Neural progenitor cell (in vitro differentiated cells): ENCODE data around the gene SUMO3. TPM values are rescaled to one million over a fixed set of nuclear protein-coding genes. Genes with fewer than 3 reads are reported as not detected.

Experiments used
- DNase-seq: peaks from one replicate; pipeline ENCODE4 v3.0.0-alpha.2; 2016; ENCODE audit warnings: low spot score
- H2AFZ ChIP-seq: fragments of 200-600 bp; sonication (generic); replicated peaks from 2 replicates; pipeline ENCODE4 v1.6.1; 2016; ENCODE audit warnings: antibody characterized with exemption
- H3F3A ChIP-seq: fragments of 200-600 bp; sonication (generic); 2 replicates; pipeline ENCODE4 v1.6.1; 2016; ENCODE audit warnings: antibody characterized with exemption, low read depth
- H3K27ac ChIP-seq: fragments of 200-600 bp; sonication (generic); 2 replicates; pipeline ENCODE4 v1.5.1; 2016; ENCODE audit warnings: mild to moderate bottlenecking
- H3K27me3 ChIP-seq: fragments of 200-600 bp; sonication (generic); 2 replicates; pipeline ENCODE4 v1.6.1; 2016; ENCODE audit warnings: mild to moderate bottlenecking, moderate library complexity
- H3K36me3 ChIP-seq: fragments of 200-600 bp; sonication (generic); 2 replicates; pipeline ENCODE4 v1.5.1; 2016
- H3K4me1 ChIP-seq: fragments of 200-600 bp; sonication (generic); 2 replicates; pipeline ENCODE4 v1.6.1; 2016; ENCODE audit warnings: mixed run types
- H3K4me2 ChIP-seq: fragments of 200-600 bp; sonication (generic); 2 replicates; pipeline ENCODE4 v1.6.1; 2016
- H3K4me3 ChIP-seq: fragments of 200-600 bp; sonication (generic); 2 replicates; pipeline ENCODE4 v1.5.1; 2016
- H3K79me2 ChIP-seq: fragments of 200-600 bp; sonication (generic); 2 replicates; pipeline ENCODE4 v1.6.1; 2016; ENCODE audit warnings: low read depth
- H3K9ac ChIP-seq: fragments of 200-600 bp; sonication (generic); 2 replicates; pipeline ENCODE4 v1.6.1; 2016
- H3K9me3 ChIP-seq: fragments of 200-600 bp; sonication (generic); 2 replicates; pipeline ENCODE4 v1.5.1; 2016; ENCODE audit warnings: low read depth
- H4K20me1 ChIP-seq: fragments of 200-600 bp; sonication (generic); 2 replicates; pipeline ENCODE4 v1.6.1; 2016; ENCODE audit warnings: low read depth
- H3K27ac Mint-ChIP-seq: 3 replicates; pipeline ENCODE4 v1.8.0; 2021; ENCODE audit warnings: mixed read lengths
- H3K27me3 Mint-ChIP-seq: 2 replicates; pipeline ENCODE4 v1.8.0; 2022; ENCODE audit warnings: low read depth, mild to moderate bottlenecking, inconsistent platforms, moderate library complexity, mixed read lengths; ENCODE audit not compliant: insufficient read depth
- H3K36me3 Mint-ChIP-seq: 3 replicates; pipeline ENCODE4 v1.8.0; 2021; ENCODE audit warnings: mixed read lengths
- H3K4me1 Mint-ChIP-seq: 3 replicates; pipeline ENCODE4 v1.8.0; 2021; ENCODE audit warnings: mixed read lengths
- H3K4me3 Mint-ChIP-seq: 3 replicates; pipeline ENCODE4 v1.8.0; 2021; ENCODE audit warnings: mild to moderate bottlenecking, moderate library complexity, mixed read lengths
- H3K9me3 Mint-ChIP-seq: 3 replicates; pipeline ENCODE4 v1.8.0; 2020; ENCODE audit warnings: mixed read lengths
- CTCF ChIP-seq: fragments of 200-600 bp; sonication (generic); IDR thresholded peaks from 2 replicates; pipeline ENCODE4 v1.5.1; 2017; ENCODE audit warnings: antibody characterized with exemption, mild to moderate bottlenecking
- EZH2 ChIP-seq: fragments of 200-600 bp; sonication (generic); IDR thresholded peaks from 2 replicates; pipeline ENCODE4 v1.6.1; 2017; ENCODE audit warnings: antibody characterized with exemption, mild to moderate bottlenecking, moderate library complexity
- EZH2phosphoT487 ChIP-seq: fragments of 200-600 bp; sonication (generic); IDR thresholded peaks from 2 replicates; pipeline ENCODE4 v1.6.1; 2017; ENCODE audit warnings: antibody characterized with exemption
- total RNA-seq: library from RNA; depleted of rRNA; stranded (reverse); fragments of >200 nt; gene quantifications from 2 replicates; pipeline ENCODE4 v1.2.3, GENCODE V29; 2015; ENCODE audit warnings: low replicate concordance

SUMO3 gene
- total RNA-seq, 1 donor from 2014 or later = 135 TPM

DNA sequence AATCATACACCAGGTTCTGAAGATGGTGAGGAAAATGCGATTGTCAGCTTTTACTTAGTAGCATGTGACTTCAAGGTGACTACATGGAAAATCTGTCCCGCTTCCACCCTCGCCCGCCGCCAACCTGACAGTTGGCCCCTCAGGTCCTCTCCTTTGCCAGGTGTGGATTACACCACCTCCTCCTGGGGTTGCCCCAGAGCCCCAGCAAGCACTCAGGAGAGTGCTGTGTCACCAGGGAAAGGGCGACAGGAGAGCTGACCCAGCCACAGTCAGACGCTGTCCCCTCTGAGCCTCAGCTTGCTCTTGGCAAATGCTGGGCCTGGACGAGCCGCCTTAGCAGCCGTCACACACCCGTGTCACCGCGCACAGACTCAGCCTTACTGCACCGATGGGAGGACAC lies 37.7 kb upstream of the SUMO3 start:
- no peaks in the 10 kb centered on the region for H3K27me3 Mint-ChIP-seq
- Histone ChIP-seq H3K27ac (no peak overlapping the region), H3K4me1 (no peaks in the 10 kb centered on the region), H3K9me3 (no peaks in the 10 kb centered on the region), H3K79me2 (peaks cover 50% of the 10 kb centered on the region), H3K4me3 (no peak overlapping the region), H4K20me1 (peaks cover 72% of the 10 kb centered on the region), H3K36me3 (no peaks in the 10 kb centered on the region), H2AFZ (no peak overlapping the region), H3K4me2 (no peak overlapping the region), H3F3A (no peaks in the 10 kb centered on the region), H3K27me3 (no peaks in the 10 kb centered on the region), H3K9ac (no peak overlapping the region)
- no peak for DNase-seq
- peaks cover 31% of the 10 kb centered on the region for H3K36me3 Mint-ChIP-seq
- no peak overlapping the region for H3K4me3 Mint-ChIP-seq
- TF ChIP-seq EZH2phosphoT487 (no peak), EZH2 (no peak), CTCF (no peak)
- H3K27ac Mint-ChIP-seq = no peak overlapping the region
- no peaks in the 10 kb centered on the region for H3K4me1 Mint-ChIP-seq
- no peaks in the 10 kb centered on the region for H3K9me3 Mint-ChIP-seq

DNA sequence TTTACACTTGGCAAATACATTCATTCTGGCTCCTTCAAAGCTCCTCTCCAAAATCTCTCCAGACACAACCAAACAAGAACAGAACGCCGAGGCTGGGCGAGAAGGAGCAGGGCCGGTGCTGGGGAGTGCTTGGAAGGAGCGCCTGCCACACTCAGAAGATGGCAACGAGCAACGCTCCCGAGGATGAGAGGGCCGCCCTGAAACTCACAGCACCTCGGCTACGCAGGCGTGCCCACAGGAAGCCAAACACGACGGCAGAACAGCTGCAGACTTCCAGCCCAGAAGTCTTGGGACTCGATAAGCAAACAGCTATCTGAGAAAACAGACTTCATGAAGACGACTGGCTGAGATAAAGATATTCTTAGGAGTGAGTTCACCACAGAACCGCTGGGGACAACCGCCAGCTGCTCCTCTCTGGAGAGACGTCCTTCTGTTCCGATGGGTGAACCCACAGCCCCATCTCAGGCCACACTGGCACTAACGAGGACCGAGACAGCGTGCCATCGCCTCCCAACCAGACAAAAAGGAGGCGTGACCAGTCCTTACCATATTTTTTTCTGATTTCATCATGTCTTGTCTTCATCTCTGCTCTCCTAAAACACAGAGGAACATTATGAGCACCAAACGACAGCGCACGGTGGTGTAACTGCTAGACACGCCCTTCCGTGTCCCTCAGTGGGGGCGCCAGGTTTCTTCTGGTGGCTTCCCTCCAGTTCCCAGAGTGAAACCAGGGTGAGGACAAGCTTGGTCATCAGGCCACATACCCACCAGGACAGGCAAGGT lies 37.0 kb upstream of the SUMO3 start:
- no peak overlapping the region for H3K27ac Mint-ChIP-seq
- Histone ChIP-seq H3K4me1 (no peaks in the 10 kb centered on the region), H3K9ac (no peak overlapping the region)

GRCh38 chr21:44854391-44854663 lies 36.5 kb upstream of the SUMO3 start:
- no peak overlapping the region for H3K9ac ChIP-seq
- Mint-ChIP-seq H3K4me3 (no peak overlapping the region), H3K27me3 (no peaks in the 10 kb centered on the region), H3K9me3 (no peaks in the 10 kb centered on the region), H3K4me1 (no peaks in the 10 kb centered on the region), H3K36me3 (peaks cover 32% of the 10 kb centered on the region), H3K27ac (no peak overlapping the region)
- no peaks in the 10 kb centered on the region for H3K36me3 ChIP-seq
- H3K4me2 ChIP-seq = no peak overlapping the region
- TF ChIP-seq EZH2 (no peak), CTCF (no peak), EZH2phosphoT487 (no peak)
- no peaks in the 10 kb centered on the region for H3K9me3 ChIP-seq
- no peak overlapping the region for H2AFZ ChIP-seq
- no peak overlapping the region for H3K27ac ChIP-seq
- H3K79me2 ChIP-seq = peaks cover 38% of the 10 kb centered on the region
- DNase-seq = no peak
- H3F3A ChIP-seq = no peaks in the 10 kb centered on the region
- no peaks in the 10 kb centered on the region for H3K27me3 ChIP-seq
- H4K20me1 ChIP-seq = peaks cover 59% of the 10 kb centered on the region
- no peaks in the 10 kb centered on the region for H3K4me1 ChIP-seq
- H3K4me3 ChIP-seq = no peak overlapping the region

More for the DNA sequence above, 37.0 kb upstream of the SUMO3 start:
- Histone ChIP-seq H2AFZ (no peak overlapping the region), H3F3A (no peaks in the 10 kb centered on the region), H3K9me3 (no peaks in the 10 kb centered on the region), H3K79me2 (peaks cover 44% of the 10 kb centered on the region), H4K20me1 (peaks cover 64% of the 10 kb centered on the region), H3K36me3 (no peaks in the 10 kb centered on the region), H3K27ac (no peak overlapping the region), H3K4me2 (no peak overlapping the region), H3K4me3 (no peak overlapping the region), H3K27me3 (no peaks in the 10 kb centered on the region)
- no peak overlapping the region for H3K4me3 Mint-ChIP-seq
- H3K36me3 Mint-ChIP-seq = peaks cover 29% of the 10 kb centered on the region
- DNase-seq = no peak
- no peaks in the 10 kb centered on the region for H3K9me3 Mint-ChIP-seq
- TF ChIP-seq CTCF = no peak
- TF ChIP-seq EZH2 = no peak
- TF ChIP-seq EZH2phosphoT487 = no peak
- no peaks in the 10 kb centered on the region for H3K27me3 Mint-ChIP-seq
- H3K4me1 Mint-ChIP-seq = no peaks in the 10 kb centered on the region
